Measurements from ENCODE around the gene MRNIP. TPM values are rescaled to one million over a fixed set of nuclear protein-coding genes. Genes with fewer than 3 reads are reported as not detected.

Gene MRNIP
- total RNA-seq, 3 donors from 2014 or later = 32.3 to 67.2 (median 48.8) TPM

- intact Hi-C loops (cut with DNase I; ENCODE audit: low total_unique reads) = no loop called here
- TF ChIP-seq POLR2AphosphoS5 (IDR thresholded peaks at IDR 0.05) (no peak), POLR2A (IDR thresholded peaks at IDR 0.05) (no peak)
- TF ChIP-seq, protein P1, sequence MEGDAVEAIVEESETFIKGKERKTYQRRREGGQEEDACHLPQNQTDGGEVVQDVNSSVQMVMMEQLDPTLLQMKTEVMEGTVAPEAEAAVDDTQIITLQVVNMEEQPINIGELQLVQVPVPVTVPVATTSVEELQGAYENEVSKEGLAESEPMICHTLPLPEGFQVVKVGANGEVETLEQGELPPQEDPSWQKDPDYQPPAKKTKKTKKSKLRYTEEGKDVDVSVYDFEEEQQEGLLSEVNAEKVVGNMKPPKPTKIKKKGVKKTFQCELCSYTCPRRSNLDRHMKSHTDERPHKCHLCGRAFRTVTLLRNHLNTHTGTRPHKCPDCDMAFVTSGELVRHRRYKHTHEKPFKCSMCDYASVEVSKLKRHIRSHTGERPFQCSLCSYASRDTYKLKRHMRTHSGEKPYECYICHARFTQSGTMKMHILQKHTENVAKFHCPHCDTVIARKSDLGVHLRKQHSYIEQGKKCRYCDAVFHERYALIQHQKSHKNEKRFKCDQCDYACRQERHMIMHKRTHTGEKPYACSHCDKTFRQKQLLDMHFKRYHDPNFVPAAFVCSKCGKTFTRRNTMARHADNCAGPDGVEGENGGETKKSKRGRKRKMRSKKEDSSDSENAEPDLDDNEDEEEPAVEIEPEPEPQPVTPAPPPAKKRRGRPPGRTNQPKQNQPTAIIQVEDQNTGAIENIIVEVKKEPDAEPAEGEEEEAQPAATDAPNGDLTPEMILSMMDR (IDR thresholded peaks at IDR 0.05) = no peak
These were observed 12.3 kb upstream of the MRNIP start for GRCh38 chr5:179870952-179871351.

DNA sequence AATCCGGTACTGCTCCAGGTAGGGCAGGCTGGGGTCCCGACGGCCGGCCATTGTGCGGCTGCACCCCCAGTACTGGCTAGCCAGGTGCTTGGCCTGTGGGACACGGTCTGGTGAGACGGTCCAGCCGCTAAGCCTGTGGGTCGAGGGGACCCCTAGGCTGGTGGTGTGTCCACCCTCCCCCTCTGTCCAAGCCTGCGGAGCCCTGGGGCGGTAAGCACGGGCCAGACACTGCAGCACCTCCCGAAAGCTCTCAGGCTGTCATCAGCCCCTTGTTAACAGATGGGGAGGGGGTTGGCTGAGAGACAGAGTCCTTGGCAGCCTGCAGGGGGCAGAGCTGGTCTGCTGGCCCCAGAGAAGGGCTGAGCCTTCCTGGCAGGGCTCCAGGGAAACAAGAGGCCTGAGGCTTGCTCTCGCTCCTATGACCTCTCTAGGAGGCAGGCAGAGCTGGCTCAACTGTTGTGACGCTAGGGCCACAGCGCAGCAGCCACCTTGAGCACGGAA, 11.8 kb upstream of the MRNIP start:
- H3K27ac ChIP-seq = peak overlapping the region; percentile 54 to 81
- intact Hi-C loops (cut with DNase I; ENCODE audit: low total_unique reads) = no loop called here
- no peaks in the 10 kb centered on the region for H3K9me3 ChIP-seq
- H3K4me1 ChIP-seq = no peaks in the 10 kb centered on the region
- no peaks in the 10 kb centered on the region for H3K27me3 ChIP-seq
- peaks cover 3% of the 10 kb centered on the region for H3K36me3 ChIP-seq
- peak overlapping the region in 1 of 3 donors; percentile 5 for H3K4me3 ChIP-seq
- peak in 1 of 2 donors; percentile 72 for DNase-seq (ENCODE audit: low spot score in 2 of 2)
- TF ChIP-seq, protein P1 (IDR thresholded peaks at IDR 0.05) = no peak
- TF ChIP-seq POLR2A (IDR thresholded peaks at IDR 0.05) (no peak), POLR2AphosphoS5 (IDR thresholded peaks at IDR 0.05) (no peak)

More at GRCh38 chr5:179870952-179871351, 12.3 kb upstream of the MRNIP start:
- Histone ChIP-seq H3K4me3 (no peak overlapping the region), H3K27me3 (no peaks in the 10 kb centered on the region), H3K36me3 (peaks cover 3% of the 10 kb centered on the region), H3K27ac (peak overlapping the region; percentile 54 to 81), H3K4me1 (no peaks in the 10 kb centered on the region), H3K9me3 (no peaks in the 10 kb centered on the region)
- DNase-seq (ENCODE audit: low spot score in 2 of 2) = no peak

DNA sequence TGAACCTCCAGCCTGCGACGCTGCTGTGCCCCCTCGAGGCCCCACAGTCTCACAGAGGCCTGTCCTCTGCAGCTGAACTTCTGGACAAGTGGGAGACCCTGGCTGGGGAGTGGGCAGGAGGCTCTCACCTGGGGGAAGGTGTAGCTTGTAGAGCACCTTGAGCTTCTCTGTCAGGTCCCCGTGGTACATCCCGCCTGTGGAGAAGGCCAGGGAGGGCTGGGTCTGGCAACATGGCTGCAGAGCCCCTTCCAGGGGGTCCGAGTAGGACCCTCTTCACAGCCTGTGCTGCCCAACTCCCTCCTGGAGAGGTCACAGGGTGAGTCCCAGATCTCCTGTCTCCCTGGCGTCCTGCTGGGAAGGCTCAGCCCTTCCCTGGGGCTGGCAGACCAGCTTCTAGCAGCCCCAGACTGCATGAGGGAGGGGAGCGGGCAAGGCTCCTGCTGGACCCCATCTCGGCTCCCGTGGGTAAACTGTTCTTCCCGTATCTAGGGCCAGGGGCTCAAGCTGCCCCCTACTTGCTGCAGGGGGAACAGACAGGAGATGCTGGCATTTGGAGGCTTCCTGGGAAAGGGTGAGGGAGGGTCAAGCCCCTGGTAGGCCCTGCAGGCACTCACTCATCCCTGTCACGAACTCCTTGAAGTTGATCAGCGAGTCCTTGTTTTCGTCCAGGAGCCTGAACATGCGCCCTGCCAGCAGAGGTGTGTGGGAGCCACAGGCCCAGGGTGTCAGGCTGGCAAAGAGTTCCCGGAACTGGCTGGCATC, 11.2 kb upstream of the MRNIP start:
- peak overlapping the region; percentile 54 to 81 for H3K27ac ChIP-seq
- DNase-seq (ENCODE audit: low spot score in 2 of 2) = peak in 1 of 2 donors; percentile 37
- no peaks in the 10 kb centered on the region for H3K9me3 ChIP-seq
- H3K36me3 ChIP-seq = peaks cover 3% of the 10 kb centered on the region
- intact Hi-C loops (cut with DNase I; ENCODE audit: low total_unique reads) = no loop called here
- TF ChIP-seq POLR2A (IDR thresholded peaks at IDR 0.05) (no peak), POLR2AphosphoS5 (IDR thresholded peaks at IDR 0.05) (no peak)
- H3K4me1 ChIP-seq = no peaks in the 10 kb centered on the region
- H3K27me3 ChIP-seq = no peaks in the 10 kb centered on the region
- no peak overlapping the region for H3K4me3 ChIP-seq

GRCh38 chr5:179869101-179869500, 10.5 kb upstream of the MRNIP start:
- Histone ChIP-seq H3K36me3 (peaks cover 3% of the 10 kb centered on the region), H3K4me3 (no peak overlapping the region), H3K27me3 (no peaks in the 10 kb centered on the region), H3K27ac (no peak overlapping the region), H3K4me1 (no peaks in the 10 kb centered on the region), H3K9me3 (no peaks in the 10 kb centered on the region)
- DNase-seq (ENCODE audit: low spot score in 2 of 2) = no peak
- TF ChIP-seq, protein P1 (IDR thresholded peaks at IDR 0.05) = no peak
- TF ChIP-seq POLR2AphosphoS5 (IDR thresholded peaks at IDR 0.05) (no peak), POLR2A (IDR thresholded peaks at IDR 0.05) (no peak)
- intact Hi-C loops (cut with DNase I; ENCODE audit: low total_unique reads) = no loop called here

DNA sequence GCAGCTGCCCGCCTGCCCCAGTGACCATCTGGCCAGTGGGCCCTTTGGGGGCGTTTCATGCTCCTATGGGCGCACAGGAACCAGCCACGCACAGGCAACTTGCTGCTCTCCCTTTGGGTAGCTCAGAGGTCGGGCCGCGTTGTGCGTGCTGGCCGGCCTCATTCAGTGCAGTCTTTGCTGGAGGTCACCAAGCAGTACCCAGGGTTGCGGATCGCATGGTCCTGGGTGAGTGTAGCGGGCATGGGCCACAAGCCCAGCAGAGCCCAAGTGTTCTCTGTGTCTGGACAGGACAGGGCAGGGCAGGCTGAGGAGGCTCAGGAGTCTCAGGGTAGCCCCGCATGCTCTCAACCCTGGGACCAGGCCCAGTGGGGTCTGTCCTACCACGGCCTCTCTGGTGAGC, 9.9 kb upstream of the MRNIP start:
- Histone ChIP-seq H3K36me3 (peaks cover 3% of the 10 kb centered on the region), H3K4me1 (no peaks in the 10 kb centered on the region), H3K27me3 (no peaks in the 10 kb centered on the region), H3K4me3 (no peak overlapping the region), H3K9me3 (no peaks in the 10 kb centered on the region), H3K27ac (no peak overlapping the region)
- no peak for TF ChIP-seq POLR2AphosphoS5 (IDR thresholded peaks at IDR 0.05)
- TF ChIP-seq POLR2A (IDR thresholded peaks at IDR 0.05) = no peak
- TF ChIP-seq, protein P1 (IDR thresholded peaks at IDR 0.05) = no peak
- no peak for DNase-seq (ENCODE audit: low spot score in 2 of 2)
- intact Hi-C loops (cut with DNase I; ENCODE audit: low total_unique reads) = no loop called here

Data from breast epithelium (tissue), 4 donors.